Transverse colon (tissue), 4 donors: ENCODE results near the gene CLN6. TPM values are rescaled to one million over a fixed set of nuclear protein-coding genes. Genes with fewer than 3 reads are reported as not detected.

Source experiments
- DNase-seq: peaks from one replicate; pipeline ENCODE4 v3.0.0-alpha.2; 2019
- H3K27ac ChIP-seq, 4 donors: fragments of 200-600 bp; sonication (generic); 2 replicates each; pipeline ENCODE4 v1.5.1; 2016 to 2018; ENCODE audit warnings: inconsistent platforms in 4 of 4
- H3K27me3 ChIP-seq: fragments of 200-600 bp; sonication (generic); 2 replicates; pipeline ENCODE4 v1.5.1; 2017; ENCODE audit warnings: inconsistent platforms
- H3K36me3 ChIP-seq, 4 donors: fragments of 200-600 bp; sonication (generic); 2 replicates each; pipeline ENCODE4 v1.5.1; 2017 to 2019; ENCODE audit warnings: inconsistent platforms in 4 of 4
- H3K4me1 ChIP-seq, 4 donors: fragments of 200-600 bp; sonication (generic); 2 replicates each; pipeline ENCODE4 v1.5.1; 2017 to 2020; ENCODE audit warnings: inconsistent platforms in 4 of 4
- H3K4me3 ChIP-seq, 4 donors: fragments of 200-600 bp; sonication (generic); 1 replicate in 1 of 4; 2 replicates in 3 of 4; pipeline versions ENCODE4 v1.5.1 to v1.6.1; 2017 to 2019; ENCODE audit warnings: inconsistent platforms in 4 of 4
- H3K9me3 ChIP-seq, 2 donors: fragments of 200-600 bp; sonication (generic); 2 replicates each; pipeline ENCODE4 v1.5.1; 2017 to 2019; ENCODE audit warnings: inconsistent platforms in 2 of 2
- CTCF ChIP-seq, 5 experiments: fragments of 200-600 bp in 3 of 5; fragments of 450-650 bp in 2 of 5; sonication (generic) in 3 of 5; IDR thresholded peaks; 1 replicate in 2 of 5; 2 replicates in 3 of 5; pipeline ENCODE4 v1.5.1; 2016 to 2017; ENCODE audit warnings: antibody characterized with exemption in 5 of 5, inconsistent platforms in 3 of 5, mild to moderate bottlenecking in 2 of 5, moderate library complexity in 1 of 5
- EP300 ChIP-seq: sonication (generic); formaldehyde crosslinking; IDR thresholded peaks from one replicate; pipeline ENCODE4 v1.6.1; 2017; ENCODE audit warnings: antibody characterized with exemption, low read depth
- POLR2A ChIP-seq: fragments of 450-650 bp; IDR thresholded peaks from one replicate; pipeline ENCODE4 v1.6.1; 2016; ENCODE audit warnings: antibody characterized with exemption, mild to moderate bottlenecking, moderate library complexity
- POLR2AphosphoS5 ChIP-seq, 3 donors: sonication (generic); formaldehyde crosslinking; IDR thresholded peaks; one replicate each; pipeline ENCODE4 v1.6.1; 2016; ENCODE audit warnings: antibody characterized with exemption in 3 of 3
- WGBS, 2 donors: methylation state at CpG; one replicate each; pipeline ENCODE4 v1.1.5; 2018; ENCODE audit warnings: low coverage in 1 of 2; 5-methylcytosine and 5-hydroxymethylcytosine counted together
- in situ Hi-C, 4 donors: fragments of 200-750 bp; cut with MboI; loops; one replicate each; pipeline versions ENCODE4 v1.15.0 to v1.15.1; 2017; ENCODE audit warnings: low sequenced_read_pairs in 3 of 4, low pct_ligation_motif_present in 1 of 4, low pct_unique_long_range_greater_than_20kb in 1 of 4
- intact Hi-C: fragments of 100-400 bp; cut with DNase I; formaldehyde crosslinking; loops from one replicate; pipeline ENCODE4 v1.15.1; 2023; ENCODE audit warnings: low total_unique reads
- total RNA-seq, 4 donors: library from RNA; depleted of rRNA; stranded (reverse); fragments of >200 nt; gene quantifications; one replicate each; pipeline ENCODE4 v1.1.0, GENCODE V29; 2016

The CLN6 gene
- total RNA-seq, 4 donors from 2014 or later: 13.8 to 28.1 (median 18.2) TPM

- intact Hi-C loops (no loop called here), in situ Hi-C loops (loop anchor here in 3 of 4 donors (10.0 to 25.0 kb wide), 3 partner anchors 96 to 296 kb away; partner anchors contain the start of gene PIAS1 (in 1 of the 3))
- no peak overlapping the region for H3K4me3 ChIP-seq
- no peak for TF ChIP-seq CTCF (IDR thresholded peaks at IDR 0.05)
- TF ChIP-seq POLR2A: no peak
- no peak for TF ChIP-seq POLR2AphosphoS5 (IDR thresholded peaks at IDR 0.05)
- TF ChIP-seq EP300: no peak
- peak overlapping the region in 3 of 4 donors; percentile 9 to 31 (median 19) for H3K27ac ChIP-seq
- DNase-seq: no peak
- no peaks in the 10 kb centered on the region for H3K9me3 ChIP-seq
- 57 to 65% methylated on average over 3 of the region's 3 CpGs for WGBS, 2 donors
- no peaks in the 10 kb centered on the region for H3K27me3 ChIP-seq
- H3K36me3 ChIP-seq: peaks cover 0 to 27% (median 3%) of the 10 kb centered on the region in 4 donors
- H3K4me1 ChIP-seq: peaks cover 0 to 3% (median 0%) of the 10 kb centered on the region in 4 donors
These were observed 71.4 kb downstream of the CLN6 start for GRCh38 chr15:68158046-68158628.

GRCh38 chr15:68157074-68157473, 72.5 kb downstream of the CLN6 start:
- intact Hi-C loops: no loop called here
- peaks cover 0 to 28% (median 3%) of the 10 kb centered on the region in 4 donors for H3K36me3 ChIP-seq
- 87 to 90% methylated on average over 1 of the region's 1 CpG for WGBS, 2 donors
- no peak overlapping the region for H3K27ac ChIP-seq
- peaks cover 0 to 3% (median 0%) of the 10 kb centered on the region in 4 donors for H3K4me1 ChIP-seq
- in situ Hi-C loops: loop anchor here in 3 of 4 donors (10.0 to 25.0 kb wide), 3 partner anchors 95 to 295 kb away; partner anchors contain the start of gene PIAS1 (in 1 of the 3)
- H3K27me3 ChIP-seq: no peaks in the 10 kb centered on the region
- no peak for DNase-seq
- no peak for TF ChIP-seq EP300
- no peak for TF ChIP-seq POLR2A
- no peak for TF ChIP-seq CTCF (IDR thresholded peaks at IDR 0.05)
- TF ChIP-seq POLR2AphosphoS5 (IDR thresholded peaks at IDR 0.05): no peak
- H3K9me3 ChIP-seq: no peaks in the 10 kb centered on the region
- no peak overlapping the region for H3K4me3 ChIP-seq

Other genes with a start within 250 kb of the CLN6 start
- 100 to 1,000 TPM in 1 of 4 donors, 10 to 100 TPM in 3; 34.0 to 141 (median 55.4) TPM for gene PIAS1, start 175.4 kb downstream of the CLN6 start, total RNA-seq
- gene CALML4, start 24.4 kb downstream of the CLN6 start, total RNA-seq: 100 to 1,000 TPM in 1 of 4 donors, 10 to 100 TPM in 3; 56.3 to 153 (median 75.2) TPM
- 10 to 100 TPM; 25.1 to 64.7 (median 43.0) TPM for gene FEM1B, start 48.0 kb upstream of the CLN6 start, total RNA-seq
- gene ITGA11, start 202.4 kb upstream of the CLN6 start, total RNA-seq: 1 to 10 TPM in 2 of 4 donors, under 1 TPM in 2; 0.37 to 3.2 (median 1.1) TPM